Measurements from ENCODE around the gene CARMIL1.

The CARMIL1 gene

DNA sequence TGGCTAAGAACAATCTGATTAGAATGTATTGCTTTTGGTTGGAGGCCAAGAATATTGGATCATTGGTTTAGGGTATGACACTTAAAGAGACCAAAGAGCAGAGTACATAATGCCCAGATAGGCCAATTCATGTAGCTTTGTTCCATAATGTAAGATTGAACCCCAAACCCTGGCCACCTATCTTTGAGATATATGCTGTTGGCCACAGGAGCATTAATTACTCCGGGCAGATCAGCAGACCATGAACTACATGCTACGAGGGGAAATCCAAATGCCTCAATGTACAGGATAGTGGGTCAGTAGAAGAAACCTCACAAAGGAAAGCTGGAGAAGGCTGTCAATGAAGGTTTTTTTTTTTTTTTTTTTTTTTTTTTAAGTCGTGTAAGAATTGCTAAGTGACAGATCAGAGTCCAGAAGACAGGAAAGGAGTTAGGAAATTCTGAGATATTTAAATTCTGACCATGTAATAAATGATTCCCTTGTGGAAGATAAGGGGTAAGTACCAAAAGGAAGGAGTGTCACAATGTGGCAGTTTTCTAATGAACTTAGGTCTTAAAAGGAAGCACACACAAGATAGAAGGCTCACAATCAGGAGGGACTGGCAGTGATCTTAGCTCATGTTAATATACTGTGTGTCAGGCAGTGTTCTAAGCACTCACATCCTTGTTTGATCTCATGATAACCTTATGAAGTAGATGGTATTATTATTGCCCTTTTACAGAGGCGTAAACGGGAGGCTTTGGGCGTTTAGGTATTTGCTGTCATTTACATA lies 61.4 kb downstream of the CARMIL1 start:
- H3K4me3 ChIP-seq (ENCODE audit: low read length) = no peak overlapping the region
- DNase-seq (ENCODE audit: low read depth) = no peak
- TF ChIP-seq, protein P1, sequence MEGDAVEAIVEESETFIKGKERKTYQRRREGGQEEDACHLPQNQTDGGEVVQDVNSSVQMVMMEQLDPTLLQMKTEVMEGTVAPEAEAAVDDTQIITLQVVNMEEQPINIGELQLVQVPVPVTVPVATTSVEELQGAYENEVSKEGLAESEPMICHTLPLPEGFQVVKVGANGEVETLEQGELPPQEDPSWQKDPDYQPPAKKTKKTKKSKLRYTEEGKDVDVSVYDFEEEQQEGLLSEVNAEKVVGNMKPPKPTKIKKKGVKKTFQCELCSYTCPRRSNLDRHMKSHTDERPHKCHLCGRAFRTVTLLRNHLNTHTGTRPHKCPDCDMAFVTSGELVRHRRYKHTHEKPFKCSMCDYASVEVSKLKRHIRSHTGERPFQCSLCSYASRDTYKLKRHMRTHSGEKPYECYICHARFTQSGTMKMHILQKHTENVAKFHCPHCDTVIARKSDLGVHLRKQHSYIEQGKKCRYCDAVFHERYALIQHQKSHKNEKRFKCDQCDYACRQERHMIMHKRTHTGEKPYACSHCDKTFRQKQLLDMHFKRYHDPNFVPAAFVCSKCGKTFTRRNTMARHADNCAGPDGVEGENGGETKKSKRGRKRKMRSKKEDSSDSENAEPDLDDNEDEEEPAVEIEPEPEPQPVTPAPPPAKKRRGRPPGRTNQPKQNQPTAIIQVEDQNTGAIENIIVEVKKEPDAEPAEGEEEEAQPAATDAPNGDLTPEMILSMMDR (conservative IDR thresholded peaks at IDR 0.05; ENCODE audit: low read depth, low read length) = no peak

DNA sequence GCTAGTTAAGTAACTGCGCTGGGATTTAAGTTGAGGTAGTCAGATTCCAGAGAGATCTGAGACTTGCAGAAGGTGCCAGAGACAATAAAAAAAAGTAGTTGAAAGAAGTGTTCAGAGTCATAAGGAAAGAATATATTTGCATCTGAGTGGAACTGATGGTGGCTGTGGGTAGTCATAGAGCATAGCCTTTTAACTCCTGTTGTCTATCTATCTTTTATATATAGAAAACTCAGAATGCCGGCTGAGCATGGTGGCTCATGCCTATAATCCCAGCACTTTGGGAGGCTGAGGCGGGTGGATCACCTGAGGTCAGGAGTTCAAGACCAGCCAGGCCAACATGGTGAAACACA lies 62.0 kb downstream of the CARMIL1 start:
- H3K4me3 ChIP-seq (ENCODE audit: low read length) = no peak overlapping the region
- DNase-seq (ENCODE audit: low read depth) = no peak
- TF ChIP-seq, protein P1 (conservative IDR thresholded peaks at IDR 0.05; ENCODE audit: low read depth, low read length) = no peak

DNA sequence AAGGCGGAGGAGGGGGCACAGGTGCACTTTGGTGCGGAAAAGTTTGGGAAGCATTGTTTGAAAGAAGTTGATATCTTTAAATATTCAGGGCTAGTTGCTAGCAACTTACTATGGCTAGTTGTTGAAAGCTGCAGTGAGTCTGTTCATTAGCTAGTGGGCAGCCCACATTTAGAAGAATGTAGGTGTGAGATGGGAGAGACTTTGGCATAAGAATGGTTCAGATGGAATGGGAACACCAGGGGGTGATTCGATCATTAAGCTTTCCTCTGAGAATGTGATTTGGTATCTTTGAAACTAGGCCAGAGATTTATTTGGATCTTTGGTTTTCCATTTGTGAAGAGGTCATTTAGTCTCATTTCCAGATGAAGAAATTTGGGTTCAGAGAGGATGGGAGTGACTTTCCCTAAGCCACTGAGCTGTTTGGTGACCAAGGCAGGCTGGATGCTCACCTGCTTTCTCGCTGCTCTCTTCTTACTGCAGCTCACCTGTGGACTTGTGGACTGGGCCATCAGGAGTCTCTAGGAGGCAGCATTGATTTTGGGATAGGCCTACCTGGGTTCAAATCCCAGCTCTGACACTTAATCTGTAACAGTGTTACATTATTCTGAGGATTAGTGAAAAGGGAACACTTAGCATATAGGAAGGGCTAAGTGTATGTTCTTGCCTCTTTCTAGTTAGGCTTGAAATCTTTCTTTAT lies 62.9 kb downstream of the CARMIL1 start:
- no peak for DNase-seq (ENCODE audit: low read depth)
- TF ChIP-seq, protein P1 (conservative IDR thresholded peaks at IDR 0.05; ENCODE audit: low read depth, low read length) = no peak
- H3K4me3 ChIP-seq (ENCODE audit: low read length) = no peak overlapping the region

DNA sequence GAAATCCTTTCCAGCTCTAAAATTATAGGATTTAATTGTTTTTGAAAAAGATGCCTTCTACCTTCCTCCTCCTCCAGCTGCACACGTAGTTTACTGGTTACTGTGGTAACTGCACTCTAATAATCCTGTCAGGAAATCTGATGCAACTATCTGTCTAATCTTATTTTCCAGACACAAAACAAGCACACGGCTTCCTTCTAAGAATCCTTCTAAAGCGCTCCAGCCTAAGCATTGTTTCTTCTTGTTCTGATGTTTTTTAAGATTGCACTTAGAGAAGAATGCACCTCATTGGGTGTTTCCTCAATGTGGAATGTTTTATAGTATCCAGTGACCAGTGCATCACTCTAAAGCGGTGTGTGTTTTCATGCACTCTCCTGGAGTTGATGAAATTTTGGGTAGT lies 63.6 kb downstream of the CARMIL1 start:
- no peak overlapping the region for H3K4me3 ChIP-seq (ENCODE audit: low read length)
- TF ChIP-seq, protein P1 (conservative IDR thresholded peaks at IDR 0.05; ENCODE audit: low read depth, low read length) = no peak
- DNase-seq (ENCODE audit: low read depth) = peak; percentile 38

DNA sequence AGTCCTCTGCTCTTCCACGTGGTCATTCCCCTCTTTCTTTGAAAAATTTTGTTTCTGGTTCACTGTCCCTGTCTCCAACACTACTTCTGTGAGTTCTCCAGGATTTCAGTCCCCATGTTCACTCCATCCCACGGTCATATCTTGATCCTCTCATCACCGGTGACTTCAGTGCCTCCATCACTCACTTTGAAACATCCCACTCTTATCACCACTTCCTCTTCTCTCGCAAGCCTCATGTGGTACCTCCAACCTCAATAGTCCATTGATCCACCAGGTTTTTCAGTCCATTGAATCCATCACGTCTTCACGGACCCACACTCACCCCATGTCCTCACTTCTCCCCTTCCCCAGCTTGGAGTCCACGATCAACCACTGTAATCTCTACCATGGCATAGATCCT lies 64.8 kb downstream of the CARMIL1 start:
- H3K4me3 ChIP-seq (ENCODE audit: low read length) = no peak overlapping the region
- DNase-seq (ENCODE audit: low read depth) = no peak
- TF ChIP-seq, protein P1 (conservative IDR thresholded peaks at IDR 0.05; ENCODE audit: low read depth, low read length) = no peak

DNA sequence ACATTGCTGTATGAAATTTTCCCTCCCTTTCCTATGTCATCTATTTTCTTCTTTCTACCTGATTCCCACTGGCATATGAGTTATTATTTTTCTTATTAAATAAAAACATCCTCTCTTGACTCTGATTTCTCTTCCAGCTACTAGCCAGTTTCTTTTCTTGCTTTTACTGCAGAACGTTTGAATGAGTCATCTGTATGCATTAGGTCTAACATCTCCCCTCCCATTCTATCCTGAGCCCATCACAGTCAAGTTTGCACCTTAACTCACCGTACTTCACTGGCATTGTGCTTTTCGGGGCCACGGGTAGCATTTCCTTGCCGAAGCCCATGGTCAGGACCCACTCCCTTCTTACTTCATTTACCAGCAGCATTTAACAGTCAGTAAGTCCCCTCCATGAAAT lies 65.7 kb downstream of the CARMIL1 start:
- no peak overlapping the region for H3K4me3 ChIP-seq (ENCODE audit: low read length)
- DNase-seq (ENCODE audit: low read depth) = no peak
- TF ChIP-seq, protein P1 (conservative IDR thresholded peaks at IDR 0.05; ENCODE audit: low read depth, low read length) = no peak

DNA sequence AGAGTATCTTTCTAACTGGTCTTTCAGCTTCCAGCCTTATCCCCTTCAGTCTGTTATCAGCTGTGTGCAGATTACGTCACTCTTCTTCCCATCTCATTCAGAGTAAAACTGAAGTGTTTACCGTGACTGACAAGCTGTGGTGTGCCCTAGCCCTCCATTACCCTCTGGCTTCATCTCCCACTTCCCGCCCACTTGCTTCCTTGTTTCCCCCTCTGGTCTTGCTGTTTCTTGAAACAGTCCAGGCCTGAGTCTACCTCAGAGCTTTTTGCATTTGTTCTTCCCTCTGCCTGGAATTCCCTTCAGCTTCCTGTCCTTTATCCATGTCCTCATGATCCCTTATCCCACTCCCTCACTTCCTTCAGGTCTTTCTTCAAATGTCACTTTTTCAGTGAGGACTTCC lies 66.9 kb downstream of the CARMIL1 start:
- H3K4me3 ChIP-seq (ENCODE audit: low read length) = no peak overlapping the region
- no peak for DNase-seq (ENCODE audit: low read depth)
- TF ChIP-seq, protein P1 (conservative IDR thresholded peaks at IDR 0.05; ENCODE audit: low read depth, low read length) = no peak
